SK-N-SH treated with all-trans-retinoic acid at 6 μM for 48 hours (cell line): ENCODE measurements around the gene BOLA3.

Experiments
- ARNTL ChIP-seq: fragments of 450-650 bp; formaldehyde crosslinking; IDR thresholded peaks from 2 replicates; pipeline ENCODE4 v1.5.0; 2020; ENCODE audit warnings: low read depth, mild to moderate bottlenecking, moderate library complexity, borderline replicate concordance
- BACH2 ChIP-seq: fragments of 250-450 bp; sonication (Bioruptor Pico); IDR thresholded peaks from 2 replicates; pipeline ENCODE4 v1.9.0; 2021; ENCODE audit warnings: mild to moderate bottlenecking, borderline replicate concordance
- CREB5 ChIP-seq: fragments of 250-450 bp; sonication (Bioruptor Pico); IDR thresholded peaks from 2 replicates; pipeline ENCODE4 v1.5.1; 2020; ENCODE audit warnings: low read depth, mild to moderate bottlenecking, moderate library complexity
- OSR1 ChIP-seq: fragments of 250-450 bp; sonication (Bioruptor Pico); IDR thresholded peaks from 2 replicates; pipeline ENCODE4 v1.8.0; 2022; ENCODE audit warnings: moderate library complexity, mild to moderate bottlenecking, inconsistent platforms
- PATZ1 ChIP-seq: fragments of 250-450 bp; sonication (Bioruptor Pico); IDR thresholded peaks from 2 replicates; pipeline ENCODE4 v1.8.0; 2020; ENCODE audit warnings: mild to moderate bottlenecking, moderate library complexity, borderline replicate concordance
- RARB ChIP-seq: fragments of 250-450 bp; sonication (Bioruptor Pico); IDR thresholded peaks from 2 replicates; pipeline ENCODE4 v1.8.0; 2021; ENCODE audit warnings: mild to moderate bottlenecking, moderate library complexity
- TSHZ2 ChIP-seq: fragments of 250-450 bp; sonication (Bioruptor Pico); IDR thresholded peaks from 2 replicates; pipeline ENCODE4 v1.5.0; 2020; ENCODE audit warnings: mild to moderate bottlenecking, moderate library complexity
- ZFP3 ChIP-seq: fragments of 250-450 bp; sonication (Bioruptor Pico); IDR thresholded peaks from 2 replicates; pipeline ENCODE4 v1.5.0; 2020; ENCODE audit warnings: mild to moderate bottlenecking, moderate library complexity
- ZNF70 ChIP-seq: fragments of 450-650 bp; formaldehyde crosslinking; IDR thresholded peaks from 2 replicates; pipeline ENCODE4 v1.5.0; 2020; ENCODE audit warnings: mild to moderate bottlenecking, moderate library complexity
- TF ChIP-seq, protein P1 (sequence below): fragments of 250-450 bp; sonication (Bioruptor Pico); IDR thresholded peaks from 2 replicates; pipeline ENCODE4 v1.8.0; 2021; ENCODE audit warnings: low read depth, mild to moderate bottlenecking, moderate library complexity, borderline replicate concordance

DNA sequence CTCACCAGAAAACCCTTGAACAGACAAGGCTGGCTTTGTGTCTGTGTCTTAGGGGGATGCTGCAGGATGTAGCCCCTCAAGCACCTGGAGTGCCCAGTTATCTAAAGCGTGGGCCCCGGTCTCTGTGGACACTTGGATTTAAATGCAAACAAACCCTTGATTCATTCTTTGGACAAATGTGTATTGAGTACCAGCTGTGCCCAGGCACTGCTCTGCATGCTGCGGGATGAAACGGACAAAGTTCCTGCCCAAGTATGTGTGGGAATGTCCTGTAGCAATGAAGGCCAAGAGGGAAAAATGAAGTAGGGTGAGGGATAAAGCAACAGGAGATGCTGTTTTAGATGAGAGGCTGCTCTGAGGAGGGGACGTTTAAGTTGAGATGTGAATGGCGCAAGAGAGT is 53.9 kb downstream of the BOLA3 start:
- TF ChIP-seq ARNTL (CRISPR knock-in tag) = no peak
- no peak for TF ChIP-seq PATZ1 (CRISPR knock-in tag)
- TF ChIP-seq ZFP3 (CRISPR knock-in tag) = no peak
- TF ChIP-seq CREB5 = no peak
- no peak for TF ChIP-seq OSR1
- TF ChIP-seq, protein P1, sequence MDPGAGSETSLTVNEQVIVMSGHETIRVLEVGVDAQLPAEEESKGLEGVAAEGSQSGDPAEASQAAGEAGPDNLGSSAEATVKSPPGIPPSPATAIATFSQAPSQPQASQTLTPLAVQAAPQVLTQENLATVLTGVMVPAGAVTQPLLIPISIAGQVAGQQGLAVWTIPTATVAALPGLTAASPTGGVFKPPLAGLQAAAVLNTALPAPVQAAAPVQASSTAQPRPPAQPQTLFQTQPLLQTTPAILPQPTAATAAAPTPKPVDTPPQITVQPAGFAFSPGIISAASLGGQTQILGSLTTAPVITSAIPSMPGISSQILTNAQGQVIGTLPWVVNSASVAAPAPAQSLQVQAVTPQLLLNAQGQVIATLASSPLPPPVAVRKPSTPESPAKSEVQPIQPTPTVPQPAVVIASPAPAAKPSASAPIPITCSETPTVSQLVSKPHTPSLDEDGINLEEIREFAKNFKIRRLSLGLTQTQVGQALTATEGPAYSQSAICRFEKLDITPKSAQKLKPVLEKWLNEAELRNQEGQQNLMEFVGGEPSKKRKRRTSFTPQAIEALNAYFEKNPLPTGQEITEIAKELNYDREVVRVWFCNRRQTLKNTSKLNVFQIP (CRISPR knock-in tag) = no peak
- TF ChIP-seq ZNF70 (CRISPR knock-in tag) = no peak
- no peak for TF ChIP-seq TSHZ2
- TF ChIP-seq BACH2 (CRISPR knock-in tag) = no peak
- no peak for TF ChIP-seq RARB (CRISPR knock-in tag)
